Fibroblast of mammary gland (primary cell): ENCODE measurements around the gene SNPH.

ENCODE experiments used
- DNase-seq: peaks from one replicate; pipeline ENCODE4 v3.0.0-alpha.2; 2010; ENCODE audit warnings: low read depth
- H3K4me3 ChIP-seq: 2 replicates; pipeline ENCODE4 v1.5.1; 2011; ENCODE audit warnings: low read depth, mild to moderate bottlenecking, low read length, moderate library complexity; ENCODE audit not compliant: control insufficient read depth
- CTCF ChIP-seq: conservative IDR thresholded peaks from 2 replicates; pipeline ENCODE4 v1.5.1; 2011; ENCODE audit warnings: low read depth, low read length, inconsistent platforms; ENCODE audit not compliant: control insufficient read depth, insufficient read depth

Gene SNPH

GRCh38 chr20:1333462-1334369 is 67.6 kb downstream of the SNPH start:
- no peak for TF ChIP-seq CTCF
- no peak overlapping the region for H3K4me3 ChIP-seq
- DNase-seq, result no peak

- DNase-seq, result no peak
- H3K4me3 ChIP-seq, result no peak overlapping the region
- no peak for TF ChIP-seq CTCF
Observed at GRCh38 chr20:1334370-1334731, 68.3 kb downstream of the SNPH start.

- no peak overlapping the region for H3K4me3 ChIP-seq
- DNase-seq, result no peak
- no peak for TF ChIP-seq CTCF
Observed at GRCh38 chr20:1334761-1335160, 68.7 kb downstream of the SNPH start.

- DNase-seq, result no peak
- no peak overlapping the region for H3K4me3 ChIP-seq
- TF ChIP-seq CTCF, result no peak
Observed at GRCh38 chr20:1335961-1336698, 70.0 kb downstream of the SNPH start.

GRCh38 chr20:1336699-1337367 is 70.7 kb downstream of the SNPH start:
- no peak for DNase-seq
- TF ChIP-seq CTCF, result no peak

GRCh38 chr20:1337441-1337840 is 71.3 kb downstream of the SNPH start:
- H3K4me3 ChIP-seq, result no peak overlapping the region
- TF ChIP-seq CTCF, result no peak
- DNase-seq, result no peak

More at GRCh38 chr20:1336699-1337367, 70.7 kb downstream of the SNPH start:
- H3K4me3 ChIP-seq, result no peak overlapping the region
